Osteoblast (primary cell): ENCODE results near the gene SNAI1. TPM values are rescaled to one million over a fixed set of nuclear protein-coding genes. Genes with fewer than 3 reads are reported as not detected.
"Not testable (repeated sequence)": the region's sequence is repeated elsewhere in the genome, so short reads cannot be mapped to it uniquely, and the experiment has no call there.

Source experiments
- DNase-seq: peaks from one replicate; pipeline ENCODE4 v3.0.0; 2011; ENCODE audit warnings: low spot score, mixed read lengths; ENCODE audit not compliant: insufficient read length; ENCODE audit errors: missing footprints
- H2AFZ ChIP-seq: 2 replicates; pipeline ENCODE4 v1.6.0; 2011; ENCODE audit warnings: mild to moderate bottlenecking, low read length
- H3K27ac ChIP-seq: 2 replicates; pipeline ENCODE4 v1.5.1; 2011; ENCODE audit warnings: mild to moderate bottlenecking, low read depth, low read length, moderate library complexity
- H3K27me3 ChIP-seq: 2 replicates; pipeline ENCODE4 v1.6.0; 2012; ENCODE audit warnings: mild to moderate bottlenecking, control low read depth, inconsistent platforms, low read length, moderate library complexity; ENCODE audit not compliant: insufficient read depth
- H3K36me3 ChIP-seq: 2 replicates; pipeline ENCODE4 v1.5.1; 2011; ENCODE audit warnings: mild to moderate bottlenecking, low read length, control low read depth, moderate library complexity; ENCODE audit not compliant: insufficient read depth
- H3K4me1 ChIP-seq: 2 replicates; pipeline ENCODE4 v1.5.1; 2011; ENCODE audit warnings: mild to moderate bottlenecking, low read length, control low read depth, moderate library complexity; ENCODE audit not compliant: insufficient read depth
- H3K4me2 ChIP-seq: 2 replicates; pipeline ENCODE4 v1.6.0; 2011; ENCODE audit warnings: mild to moderate bottlenecking, low read length; ENCODE audit not compliant: insufficient read depth
- H3K4me3 ChIP-seq: fragments of 200-600 bp; sonication (generic); 3 replicates; pipeline ENCODE4 v1.5.1; 2012; ENCODE audit warnings: mild to moderate bottlenecking, low read length, inconsistent platforms; ENCODE audit not compliant: insufficient read depth
- H3K79me2 ChIP-seq: 2 replicates; pipeline ENCODE4 v1.6.0; 2012; ENCODE audit warnings: mild to moderate bottlenecking, low read length, control low read depth, inconsistent platforms; ENCODE audit not compliant: insufficient read depth
- H3K9me3 ChIP-seq: 2 replicates; pipeline ENCODE4 v1.5.1; 2011; ENCODE audit warnings: low read depth, low read length, control low read depth
- H4K20me1 ChIP-seq: 2 replicates; pipeline ENCODE4 v1.6.0; 2012; ENCODE audit warnings: mild to moderate bottlenecking, low read length, control low read depth; ENCODE audit not compliant: insufficient read depth
- total RNA-seq: library from RNA; depleted of rRNA; stranded (reverse); fragments of >200 nt; gene quantifications from 2 replicates; pipeline ENCODE4 v1.2.3, GENCODE V29; 2012
- TF ChIP-seq, protein P1 (sequence below): IDR thresholded peaks from 2 replicates; pipeline ENCODE4 v1.5.1; 2011; ENCODE audit warnings: mild to moderate bottlenecking, low read depth, low read length, moderate library complexity; ENCODE audit errors: extremely low read depth

Gene SNAI1
- total RNA-seq, 1 donor: 1.8 TPM

DNA sequence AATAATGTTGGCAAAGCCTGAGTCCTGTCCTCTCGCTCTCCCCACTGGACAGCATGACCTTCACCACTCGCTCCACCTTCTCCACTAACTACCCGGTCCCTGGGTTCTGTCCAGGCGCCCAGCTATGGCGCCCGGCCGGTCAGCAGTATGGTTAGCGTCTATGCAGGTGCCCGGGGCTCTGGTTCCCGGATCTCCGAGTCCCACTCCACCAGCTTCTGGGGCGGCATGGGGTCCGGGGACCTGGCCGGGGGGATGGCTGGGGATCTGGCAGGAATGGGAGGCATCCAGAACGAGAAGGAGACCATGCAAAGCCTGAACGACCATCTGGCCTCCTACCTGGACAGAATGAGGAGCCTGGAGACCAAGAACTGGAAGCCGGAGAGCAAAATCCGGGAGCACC lies 26.1 kb upstream of the SNAI1 start:
- Histone ChIP-seq H3K36me3 (peaks cover 42% of the 10 kb centered on the region), H3K4me2 (no peak overlapping the region), H3K79me2 (peaks cover 5% of the 10 kb centered on the region), H3K27me3 (no peaks in the 10 kb centered on the region), H3K27ac (no peak overlapping the region), H3K9me3 (no peaks in the 10 kb centered on the region), H2AFZ (no peak overlapping the region), H3K4me1 (peaks cover 7% of the 10 kb centered on the region), H4K20me1 (peaks cover 19% of the 10 kb centered on the region), H3K4me3 (no peak overlapping the region)
- no peak for DNase-seq
- TF ChIP-seq, protein P1, sequence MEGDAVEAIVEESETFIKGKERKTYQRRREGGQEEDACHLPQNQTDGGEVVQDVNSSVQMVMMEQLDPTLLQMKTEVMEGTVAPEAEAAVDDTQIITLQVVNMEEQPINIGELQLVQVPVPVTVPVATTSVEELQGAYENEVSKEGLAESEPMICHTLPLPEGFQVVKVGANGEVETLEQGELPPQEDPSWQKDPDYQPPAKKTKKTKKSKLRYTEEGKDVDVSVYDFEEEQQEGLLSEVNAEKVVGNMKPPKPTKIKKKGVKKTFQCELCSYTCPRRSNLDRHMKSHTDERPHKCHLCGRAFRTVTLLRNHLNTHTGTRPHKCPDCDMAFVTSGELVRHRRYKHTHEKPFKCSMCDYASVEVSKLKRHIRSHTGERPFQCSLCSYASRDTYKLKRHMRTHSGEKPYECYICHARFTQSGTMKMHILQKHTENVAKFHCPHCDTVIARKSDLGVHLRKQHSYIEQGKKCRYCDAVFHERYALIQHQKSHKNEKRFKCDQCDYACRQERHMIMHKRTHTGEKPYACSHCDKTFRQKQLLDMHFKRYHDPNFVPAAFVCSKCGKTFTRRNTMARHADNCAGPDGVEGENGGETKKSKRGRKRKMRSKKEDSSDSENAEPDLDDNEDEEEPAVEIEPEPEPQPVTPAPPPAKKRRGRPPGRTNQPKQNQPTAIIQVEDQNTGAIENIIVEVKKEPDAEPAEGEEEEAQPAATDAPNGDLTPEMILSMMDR: no peak

GRCh38 chr20:49957089-49957938 lies 25.5 kb upstream of the SNAI1 start:
- H3K36me3 ChIP-seq: peaks cover 36% of the 10 kb centered on the region
- not testable (repeated sequence) for DNase-seq, H3K4me1 ChIP-seq, H2AFZ ChIP-seq, H3K79me2 ChIP-seq, H3K27me3 ChIP-seq, H3K4me2 ChIP-seq, H3K4me3 ChIP-seq, H3K9me3 ChIP-seq, H3K27ac ChIP-seq
- H4K20me1 ChIP-seq: peaks cover 12% of the 10 kb centered on the region

GRCh38 chr20:49961413-49961812 lies 21.4 kb upstream of the SNAI1 start:
- H2AFZ ChIP-seq: no peak overlapping the region
- no peak overlapping the region for H3K4me3 ChIP-seq
- H3K36me3 ChIP-seq: no peaks in the 10 kb centered on the region
- no peak overlapping the region for H3K4me2 ChIP-seq
- H3K79me2 ChIP-seq: no peaks in the 10 kb centered on the region
- H4K20me1 ChIP-seq: no peaks in the 10 kb centered on the region
- TF ChIP-seq, protein P1: no peak
- H3K9me3 ChIP-seq: no peaks in the 10 kb centered on the region
- no peak for DNase-seq
- no peaks in the 10 kb centered on the region for H3K4me1 ChIP-seq
- no peaks in the 10 kb centered on the region for H3K27me3 ChIP-seq
- no peak overlapping the region for H3K27ac ChIP-seq

DNA sequence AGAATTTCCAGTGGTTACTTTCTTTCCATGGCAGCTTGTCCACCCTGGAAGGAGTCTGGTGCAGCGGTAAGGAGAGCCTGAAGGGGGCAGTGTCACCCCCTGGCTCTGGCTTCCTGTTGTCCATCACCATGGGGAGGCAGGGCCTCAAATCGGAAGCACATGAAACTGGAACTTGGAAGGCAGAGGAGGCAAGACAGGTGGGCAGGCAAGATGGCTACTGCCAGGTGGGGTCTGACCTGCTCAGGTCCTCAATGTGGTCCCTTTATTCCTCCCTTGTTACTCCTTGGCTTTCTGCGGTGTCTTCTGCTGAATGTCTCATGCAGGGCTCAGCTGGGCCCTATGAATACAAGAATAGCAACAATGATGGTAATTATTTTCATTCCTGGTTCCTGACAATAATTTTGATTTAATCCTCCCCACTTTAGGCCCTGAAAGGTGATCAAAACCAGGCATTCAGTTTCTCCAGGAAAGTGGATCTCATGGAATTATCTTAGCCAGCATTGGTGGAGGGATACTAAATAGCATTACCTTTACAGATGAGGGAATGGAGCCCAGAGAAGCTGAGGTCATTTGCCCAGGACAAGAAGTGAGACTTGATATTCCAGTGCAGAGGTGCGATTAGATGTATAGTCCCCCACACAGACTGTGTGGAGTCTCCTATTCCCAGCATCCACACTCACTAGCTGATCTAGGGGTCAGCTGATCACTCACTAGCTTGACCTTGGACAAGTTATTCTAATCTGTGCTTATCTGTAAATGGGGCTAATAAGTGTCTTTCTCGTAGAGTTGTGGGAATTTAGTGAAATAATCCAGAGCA lies 17.6 kb upstream of the SNAI1 start:
- Histone ChIP-seq H3K27me3 (no peaks in the 10 kb centered on the region), H3K36me3 (no peaks in the 10 kb centered on the region), H3K4me1 (peaks cover 14% of the 10 kb centered on the region), H3K27ac (no peak overlapping the region), H3K4me2 (no peak overlapping the region), H3K4me3 (no peak overlapping the region), H3K9me3 (no peaks in the 10 kb centered on the region), H3K79me2 (no peaks in the 10 kb centered on the region), H4K20me1 (peaks cover 3% of the 10 kb centered on the region), H2AFZ (no peak overlapping the region)
- TF ChIP-seq, protein P1: peak; percentile 78
- peak; percentile 87 for DNase-seq
